ENCODE measurements around the gene SUSD4.

Gene SUSD4

GRCh38 chr1:223338811-223339746, 24.9 kb downstream of the SUSD4 start:
- no peaks in the 10 kb centered on the region for H3K4me1 ChIP-seq (ENCODE audit: control insufficient read depth, insufficient read depth, low read length)
- H3K27me3 ChIP-seq (ENCODE audit: control insufficient read depth, insufficient read depth, low read length), result no peaks in the 10 kb centered on the region
- no peak overlapping the region for H3K4me3 ChIP-seq (ENCODE audit: low read depth, low read length)
- no peak overlapping the region for H3K9ac ChIP-seq (ENCODE audit: low read depth, low read length)
- no peaks in the 10 kb centered on the region for H3K36me3 ChIP-seq (ENCODE audit: control insufficient read depth, insufficient read depth, low read length)
- H3K9me3 ChIP-seq (ENCODE audit: control insufficient read depth, insufficient read depth, low read length), result no peaks in the 10 kb centered on the region

- no peaks in the 10 kb centered on the region for H3K9me3 ChIP-seq (ENCODE audit: control insufficient read depth, insufficient read depth, low read length)
- H3K36me3 ChIP-seq (ENCODE audit: control insufficient read depth, insufficient read depth, low read length), result no peaks in the 10 kb centered on the region
- no peak overlapping the region for H3K4me3 ChIP-seq (ENCODE audit: low read depth, low read length)
- no peaks in the 10 kb centered on the region for H3K27me3 ChIP-seq (ENCODE audit: control insufficient read depth, insufficient read depth, low read length)
- H3K9ac ChIP-seq (ENCODE audit: low read depth, low read length), result no peak overlapping the region
- peaks cover 4% of the 10 kb centered on the region for H3K4me1 ChIP-seq (ENCODE audit: control insufficient read depth, insufficient read depth, low read length)
Observed at GRCh38 chr1:223337174-223337869, 26.7 kb downstream of the SUSD4 start.

- H3K9me3 ChIP-seq (ENCODE audit: control insufficient read depth, insufficient read depth, low read length), result no peaks in the 10 kb centered on the region
- H3K9ac ChIP-seq (ENCODE audit: low read depth, low read length), result no peak overlapping the region
- no peak overlapping the region for H3K4me3 ChIP-seq (ENCODE audit: low read depth, low read length)
- H3K27me3 ChIP-seq (ENCODE audit: control insufficient read depth, insufficient read depth, low read length), result no peaks in the 10 kb centered on the region
- H3K4me1 ChIP-seq (ENCODE audit: control insufficient read depth, insufficient read depth, low read length), result peaks cover 4% of the 10 kb centered on the region
- no peaks in the 10 kb centered on the region for H3K36me3 ChIP-seq (ENCODE audit: control insufficient read depth, insufficient read depth, low read length)
Observed at GRCh38 chr1:223334156-223334555, 29.8 kb downstream of the SUSD4 start.

- no peaks in the 10 kb centered on the region for H3K27me3 ChIP-seq (ENCODE audit: control insufficient read depth, insufficient read depth, low read length)
- H3K4me3 ChIP-seq (ENCODE audit: low read depth, low read length), result no peak overlapping the region
- H3K36me3 ChIP-seq (ENCODE audit: control insufficient read depth, insufficient read depth, low read length), result no peaks in the 10 kb centered on the region
- no peak overlapping the region for H3K9ac ChIP-seq (ENCODE audit: low read depth, low read length)
- H3K4me1 ChIP-seq (ENCODE audit: control insufficient read depth, insufficient read depth, low read length), result peaks cover 4% of the 10 kb centered on the region
- H3K9me3 ChIP-seq (ENCODE audit: control insufficient read depth, insufficient read depth, low read length), result no peaks in the 10 kb centered on the region
Observed at GRCh38 chr1:223332997-223333396, 31.0 kb downstream of the SUSD4 start.

- no peaks in the 10 kb centered on the region for H3K36me3 ChIP-seq (ENCODE audit: control insufficient read depth, insufficient read depth, low read length)
- H3K4me1 ChIP-seq (ENCODE audit: control insufficient read depth, insufficient read depth, low read length), result peaks cover 4% of the 10 kb centered on the region
- H3K9ac ChIP-seq (ENCODE audit: low read depth, low read length), result no peak overlapping the region
- no peak overlapping the region for H3K4me3 ChIP-seq (ENCODE audit: low read depth, low read length)
- H3K9me3 ChIP-seq (ENCODE audit: control insufficient read depth, insufficient read depth, low read length), result no peaks in the 10 kb centered on the region
- no peaks in the 10 kb centered on the region for H3K27me3 ChIP-seq (ENCODE audit: control insufficient read depth, insufficient read depth, low read length)
Observed at GRCh38 chr1:223331929-223332328, 32.0 kb downstream of the SUSD4 start.

- Histone ChIP-seq H3K36me3 (ENCODE audit: control insufficient read depth, insufficient read depth, low read length) (no peaks in the 10 kb centered on the region), H3K4me1 (ENCODE audit: control insufficient read depth, insufficient read depth, low read length) (peaks cover 4% of the 10 kb centered on the region), H3K9me3 (ENCODE audit: control insufficient read depth, insufficient read depth, low read length) (no peaks in the 10 kb centered on the region), H3K27me3 (ENCODE audit: control insufficient read depth, insufficient read depth, low read length) (no peaks in the 10 kb centered on the region), H3K9ac (ENCODE audit: low read depth, low read length) (no peak overlapping the region), H3K4me3 (ENCODE audit: low read depth, low read length) (no peak overlapping the region)
Observed at GRCh38 chr1:223331301-223331700, 32.7 kb downstream of the SUSD4 start.

GRCh38 chr1:223330466-223330865, 33.5 kb downstream of the SUSD4 start:
- Histone ChIP-seq H3K9ac (ENCODE audit: low read depth, low read length) (no peak overlapping the region), H3K4me1 (ENCODE audit: control insufficient read depth, insufficient read depth, low read length) (peaks cover 4% of the 10 kb centered on the region), H3K27me3 (ENCODE audit: control insufficient read depth, insufficient read depth, low read length) (no peaks in the 10 kb centered on the region), H3K36me3 (ENCODE audit: control insufficient read depth, insufficient read depth, low read length) (no peaks in the 10 kb centered on the region), H3K4me3 (ENCODE audit: low read depth, low read length) (no peak overlapping the region), H3K9me3 (ENCODE audit: control insufficient read depth, insufficient read depth, low read length) (no peaks in the 10 kb centered on the region)

GRCh38 chr1:223329664-223330415, 34.1 kb downstream of the SUSD4 start:
- no peak overlapping the region for H3K9ac ChIP-seq (ENCODE audit: low read depth, low read length)

GRCh38 chr1:223329252-223329651, 34.7 kb downstream of the SUSD4 start:
- Histone ChIP-seq H3K9ac (ENCODE audit: low read depth, low read length) (no peak overlapping the region), H3K4me3 (ENCODE audit: low read depth, low read length) (no peak overlapping the region), H3K9me3 (ENCODE audit: control insufficient read depth, insufficient read depth, low read length) (no peaks in the 10 kb centered on the region), H3K27me3 (ENCODE audit: control insufficient read depth, insufficient read depth, low read length) (no peaks in the 10 kb centered on the region), H3K4me1 (ENCODE audit: control insufficient read depth, insufficient read depth, low read length) (peaks cover 4% of the 10 kb centered on the region), H3K36me3 (ENCODE audit: control insufficient read depth, insufficient read depth, low read length) (no peaks in the 10 kb centered on the region)

More at GRCh38 chr1:223329664-223330415, 34.1 kb downstream of the SUSD4 start:
- Histone ChIP-seq H3K9me3 (ENCODE audit: control insufficient read depth, insufficient read depth, low read length) (no peaks in the 10 kb centered on the region), H3K4me3 (ENCODE audit: low read depth, low read length) (no peak overlapping the region), H3K4me1 (ENCODE audit: control insufficient read depth, insufficient read depth, low read length) (peaks cover 4% of the 10 kb centered on the region), H3K36me3 (ENCODE audit: control insufficient read depth, insufficient read depth, low read length) (no peaks in the 10 kb centered on the region), H3K27me3 (ENCODE audit: control insufficient read depth, insufficient read depth, low read length) (no peaks in the 10 kb centered on the region)

GRCh38 chr1:223328566-223328965, 35.4 kb downstream of the SUSD4 start:
- Histone ChIP-seq H3K9me3 (ENCODE audit: control insufficient read depth, insufficient read depth, low read length) (no peaks in the 10 kb centered on the region), H3K36me3 (ENCODE audit: control insufficient read depth, insufficient read depth, low read length) (no peaks in the 10 kb centered on the region), H3K9ac (ENCODE audit: low read depth, low read length) (no peak overlapping the region), H3K27me3 (ENCODE audit: control insufficient read depth, insufficient read depth, low read length) (no peaks in the 10 kb centered on the region), H3K4me3 (ENCODE audit: low read depth, low read length) (no peak overlapping the region), H3K4me1 (ENCODE audit: control insufficient read depth, insufficient read depth, low read length) (peaks cover 3% of the 10 kb centered on the region)

- no peak overlapping the region for H3K4me3 ChIP-seq (ENCODE audit: low read depth, low read length)
- H3K36me3 ChIP-seq (ENCODE audit: control insufficient read depth, insufficient read depth, low read length), result no peaks in the 10 kb centered on the region
- H3K4me1 ChIP-seq (ENCODE audit: control insufficient read depth, insufficient read depth, low read length), result no peaks in the 10 kb centered on the region
- H3K27me3 ChIP-seq (ENCODE audit: control insufficient read depth, insufficient read depth, low read length), result no peaks in the 10 kb centered on the region
- no peaks in the 10 kb centered on the region for H3K9me3 ChIP-seq (ENCODE audit: control insufficient read depth, insufficient read depth, low read length)
- no peak overlapping the region for H3K9ac ChIP-seq (ENCODE audit: low read depth, low read length)
Observed at GRCh38 chr1:223326776-223327175, 37.2 kb downstream of the SUSD4 start.
